Medulla oblongata (tissue), 1 donor: ENCODE data around the gene VMP1.
"Not testable (repeated sequence)": the region's sequence is repeated elsewhere in the genome, so short reads cannot be mapped to it uniquely, and the experiment has no call there.

Experiments
- DNase-seq: peaks from one replicate; pipeline ENCODE4 v3.0.0-alpha.2; 2015; ENCODE audit errors: extremely low spot score

VMP1 gene

GRCh38 chr17:59810894-59811153, 103.4 kb downstream of the VMP1 start:
- DNase-seq, result no peak

- no peak for DNase-seq
Observed at GRCh38 chr17:59811209-59811608, 103.8 kb downstream of the VMP1 start.

GRCh38 chr17:59812139-59812538, 104.7 kb downstream of the VMP1 start:
- no peak for DNase-seq

- DNase-seq, result no peak
Observed at GRCh38 chr17:59814276-59814675, 106.8 kb downstream of the VMP1 start.

- no peak for DNase-seq
Observed at GRCh38 chr17:59814685-59815084, 107.2 kb downstream of the VMP1 start.

- DNase-seq, result no peak
Observed at GRCh38 chr17:59815965-59816364, 108.5 kb downstream of the VMP1 start.

- no peak for DNase-seq
Observed at GRCh38 chr17:59825533-59826322, 118.3 kb downstream of the VMP1 start.

- no peak for DNase-seq
Observed at GRCh38 chr17:59826706-59827453, 119.4 kb downstream of the VMP1 start.

GRCh38 chr17:59827721-59828477, 120.4 kb downstream of the VMP1 start:
- no peak for DNase-seq

GRCh38 chr17:59828478-59828760, 121.0 kb downstream of the VMP1 start:
- DNase-seq, result no peak

GRCh38 chr17:59828819-59829216, 121.4 kb downstream of the VMP1 start:
- not testable (repeated sequence) for DNase-seq

- no peak for DNase-seq
Observed at GRCh38 chr17:59829217-59830006, 122.0 kb downstream of the VMP1 start.

- DNase-seq, result no peak
Observed at GRCh38 chr17:59830007-59830630, 122.7 kb downstream of the VMP1 start.

GRCh38 chr17:59830846-59831486, 123.5 kb downstream of the VMP1 start:
- DNase-seq, result no peak

- no peak for DNase-seq
Observed at GRCh38 chr17:59832883-59833379, 125.5 kb downstream of the VMP1 start.

GRCh38 chr17:59837308-59838051, 130.0 kb downstream of the VMP1 start:
- DNase-seq, result peak; percentile 89

GRCh38 chr17:59838052-59838916, 130.8 kb downstream of the VMP1 start:
- DNase-seq, result peak; percentile 45

- no peak for DNase-seq
Observed at GRCh38 chr17:59839651-59840328, 132.3 kb downstream of the VMP1 start.
